ENCODE data around the gene RBFOX1.

The RBFOX1 gene

DNA sequence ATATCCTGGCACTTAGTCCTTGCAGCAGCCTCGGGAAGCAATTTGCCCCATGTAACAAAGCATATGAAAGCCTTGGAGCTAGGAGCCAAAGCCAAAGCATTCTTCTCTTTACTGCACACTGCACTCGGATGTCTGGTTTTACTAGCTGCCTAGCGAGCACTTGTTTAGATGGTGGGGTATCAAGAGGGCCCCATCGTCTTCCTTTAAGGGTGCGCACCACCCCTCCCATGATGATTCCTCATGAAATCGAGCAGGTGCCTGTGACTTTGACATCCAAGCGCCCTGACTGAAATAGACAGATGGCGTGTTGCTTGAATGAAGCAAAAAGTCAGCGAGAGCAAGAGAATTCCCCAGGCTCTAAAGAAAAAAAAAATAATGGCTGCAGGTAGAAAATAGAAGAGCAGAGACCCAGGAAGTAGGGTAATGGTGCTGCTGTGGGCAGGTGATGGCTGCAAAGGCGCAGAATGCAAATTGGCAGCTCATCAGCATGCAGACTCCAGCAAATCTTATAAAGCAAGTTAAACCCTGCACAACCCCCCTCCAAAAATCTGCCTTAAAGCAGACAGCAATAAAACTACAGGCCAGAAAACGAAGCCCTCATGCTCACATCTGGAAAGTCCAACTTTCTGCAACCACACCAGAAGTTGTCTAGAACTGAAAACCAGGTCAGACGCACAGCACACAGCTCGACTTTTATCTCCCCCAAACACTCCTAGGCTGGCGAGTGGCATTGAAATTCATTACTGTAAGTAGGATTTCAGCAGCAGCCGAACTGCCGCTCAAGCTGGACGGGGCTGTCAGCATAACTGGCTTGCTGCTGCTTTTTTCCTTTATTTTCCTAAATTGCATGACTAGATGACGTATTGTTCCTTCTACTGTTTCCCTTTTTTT lies 384.3 kb downstream of the RBFOX1 start:
- no peak for DNase-seq

DNA sequence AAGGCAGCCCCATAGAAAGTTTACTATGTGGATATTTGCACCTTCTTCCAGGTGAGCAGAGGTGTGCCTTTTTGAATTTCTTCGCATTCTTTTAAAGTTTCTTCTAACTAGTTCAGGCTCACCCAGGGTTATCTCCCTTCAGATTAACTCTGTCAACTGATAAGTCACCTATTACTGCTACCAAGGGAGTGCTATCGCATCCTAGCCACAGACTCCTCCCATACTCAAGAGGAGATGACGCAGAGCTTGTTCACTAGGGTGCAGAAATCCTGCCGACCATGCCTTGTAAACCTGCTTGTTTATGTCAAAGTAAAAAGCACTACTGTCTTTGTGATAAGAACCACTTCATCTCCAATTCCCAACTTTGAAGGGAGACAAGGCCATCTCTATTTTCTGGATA lies 390.1 kb downstream of the RBFOX1 start:
- no peak for DNase-seq

DNA sequence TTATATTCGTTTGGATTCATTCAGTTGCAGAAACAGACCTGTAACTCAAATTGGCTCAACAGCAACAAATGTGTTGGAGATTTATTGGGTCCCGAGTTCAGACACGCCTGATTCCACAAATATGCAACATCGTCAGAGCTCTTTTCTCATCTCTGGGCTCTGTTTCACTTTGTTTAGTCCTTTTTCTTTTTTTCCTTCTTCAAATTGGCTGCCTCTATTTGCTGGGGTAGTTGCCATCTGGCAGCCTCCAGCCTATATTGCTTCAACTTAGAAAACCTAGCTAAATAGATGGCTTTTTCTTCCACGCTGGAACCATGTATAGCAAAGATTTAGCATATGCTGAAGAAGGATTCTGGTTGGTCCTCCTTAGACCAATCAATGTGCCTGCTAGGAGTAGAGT lies 398.5 kb downstream of the RBFOX1 start:
- no peak for DNase-seq

DNA sequence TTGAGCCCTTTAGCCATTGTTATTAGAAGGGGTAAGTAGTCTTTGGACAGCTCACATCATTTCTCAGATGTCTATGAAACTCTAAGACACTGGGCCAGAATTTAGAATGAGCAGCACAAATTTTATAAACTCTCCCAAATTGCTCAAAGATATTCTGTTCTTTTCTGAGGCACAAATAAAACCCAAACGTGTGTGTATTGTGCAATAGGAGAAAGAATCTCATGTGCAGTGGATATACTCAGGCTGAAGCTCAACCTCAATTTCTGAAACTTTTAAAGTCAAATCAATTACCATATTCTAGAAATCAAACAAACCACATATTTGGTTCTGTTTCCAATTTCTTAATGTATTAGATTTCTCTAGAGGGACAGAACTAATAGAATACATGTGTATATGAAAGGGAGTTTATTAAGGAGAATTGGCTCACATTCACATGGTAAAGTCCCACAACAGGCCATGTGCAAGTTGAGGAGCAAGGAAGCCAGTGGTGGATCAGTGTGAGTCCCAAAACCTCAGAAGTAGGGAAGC lies 403.6 kb downstream of the RBFOX1 start:
- DNase-seq = no peak

DNA sequence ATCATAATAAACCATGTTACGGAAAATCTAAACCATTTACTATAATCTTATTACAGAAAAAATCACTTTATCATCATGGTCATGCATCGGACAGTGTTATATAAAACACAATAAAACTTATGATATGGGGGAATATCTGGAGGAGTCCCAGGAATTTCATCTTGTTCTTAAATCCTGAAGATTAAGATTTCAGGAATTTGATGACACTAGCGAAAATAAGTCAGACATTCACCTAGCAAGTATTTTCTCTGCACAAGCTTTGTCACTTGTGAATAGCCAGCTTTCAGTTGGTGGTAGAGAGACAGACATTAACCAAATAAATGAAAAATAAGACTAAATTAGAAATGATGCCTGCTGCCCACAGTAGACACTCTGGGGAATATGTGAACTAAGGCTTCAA lies 410.0 kb downstream of the RBFOX1 start:
- no peak for DNase-seq

DNA sequence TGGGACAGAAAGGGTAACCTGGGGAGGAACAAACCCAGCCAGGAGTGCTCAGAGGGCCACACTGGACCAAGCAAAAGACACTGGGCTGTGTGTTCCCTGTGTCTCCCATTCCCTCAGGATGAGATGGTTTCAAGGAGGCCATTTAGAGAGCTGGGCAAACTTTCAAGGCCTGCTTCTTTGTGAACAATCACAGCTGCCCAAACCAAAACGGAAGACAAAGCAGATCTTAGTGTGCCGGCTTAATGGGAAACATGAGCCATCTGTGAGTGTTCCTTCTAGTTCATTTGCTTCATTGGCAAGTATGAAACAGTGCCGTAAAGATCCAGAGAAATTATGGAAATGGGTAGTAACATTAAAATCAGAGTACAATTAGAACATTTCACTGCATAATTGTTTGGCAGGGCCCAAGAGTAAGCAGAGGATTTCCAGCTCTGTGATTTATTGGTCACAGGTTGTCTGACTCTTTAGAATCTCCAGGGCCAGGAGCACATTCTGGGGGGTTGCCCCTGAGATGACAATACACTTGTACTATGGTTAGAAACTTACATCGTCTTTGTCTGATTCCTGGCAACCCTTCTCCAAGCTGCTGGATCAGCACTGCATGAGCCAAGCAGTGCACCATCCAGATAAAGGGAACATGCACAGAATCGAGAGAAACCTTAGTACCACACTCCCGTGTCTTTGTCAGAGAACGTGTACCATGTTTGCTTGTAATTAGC lies 412.1 kb downstream of the RBFOX1 start:
- no peak for DNase-seq

DNA sequence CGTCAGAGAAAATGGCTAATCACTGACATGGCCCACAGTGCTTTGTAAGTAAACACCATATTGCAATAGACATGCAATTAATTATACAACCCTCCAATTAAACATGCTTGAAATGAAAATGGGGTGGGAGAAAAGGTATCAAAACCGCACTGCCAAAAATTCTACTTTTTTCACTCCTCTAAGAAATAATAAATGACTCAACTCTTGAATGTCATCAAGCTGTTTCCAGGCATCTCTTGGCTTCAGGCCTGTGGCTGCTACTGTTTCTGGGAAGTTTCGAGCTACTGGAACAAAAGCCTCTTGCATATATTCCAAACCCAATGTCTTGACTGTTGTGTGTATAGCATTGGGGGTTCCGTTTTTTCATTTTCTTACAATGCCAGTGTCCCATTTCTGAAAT lies 412.6 kb downstream of the RBFOX1 start:
- no peak for DNase-seq

DNA sequence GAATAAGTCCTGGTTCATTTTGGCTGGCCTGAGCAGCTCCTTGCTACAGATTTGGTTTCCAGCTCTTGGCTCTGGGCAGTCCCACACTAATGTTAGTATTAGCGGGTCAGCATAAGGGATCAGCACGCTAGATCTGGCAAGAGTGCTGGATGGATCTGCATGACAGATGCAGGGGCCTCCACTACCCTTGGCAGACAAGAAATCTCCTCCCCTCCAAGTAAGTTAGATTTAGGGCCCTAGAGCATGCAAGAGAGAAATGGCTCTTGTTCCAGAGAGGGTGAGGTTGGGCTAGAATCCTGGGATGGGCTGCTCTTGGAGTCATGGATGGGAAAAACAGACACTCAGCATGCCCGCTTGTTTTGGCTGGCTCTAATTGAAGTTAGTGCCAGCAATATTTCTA lies 414.3 kb downstream of the RBFOX1 start:
- DNase-seq = no peak

DNA sequence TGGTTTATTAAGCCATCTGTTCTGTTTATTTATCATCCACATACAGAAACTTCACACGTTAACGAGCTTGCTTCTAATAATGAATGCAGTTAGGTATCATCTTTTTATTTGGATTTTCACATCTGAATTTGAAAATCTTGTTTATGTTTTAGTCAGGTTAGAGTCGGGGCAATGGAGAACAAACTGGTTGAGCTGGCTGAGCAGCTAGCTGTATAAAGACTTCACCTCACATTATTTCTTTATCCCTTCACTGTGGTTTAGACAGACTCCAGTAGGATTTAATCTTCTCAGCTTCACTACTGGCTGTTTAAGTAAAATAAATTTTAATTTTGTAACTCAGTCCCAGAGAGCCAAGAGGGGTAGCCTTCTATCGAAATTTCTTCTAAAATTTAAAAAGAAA lies 415.9 kb downstream of the RBFOX1 start:
- DNase-seq = no peak

DNA sequence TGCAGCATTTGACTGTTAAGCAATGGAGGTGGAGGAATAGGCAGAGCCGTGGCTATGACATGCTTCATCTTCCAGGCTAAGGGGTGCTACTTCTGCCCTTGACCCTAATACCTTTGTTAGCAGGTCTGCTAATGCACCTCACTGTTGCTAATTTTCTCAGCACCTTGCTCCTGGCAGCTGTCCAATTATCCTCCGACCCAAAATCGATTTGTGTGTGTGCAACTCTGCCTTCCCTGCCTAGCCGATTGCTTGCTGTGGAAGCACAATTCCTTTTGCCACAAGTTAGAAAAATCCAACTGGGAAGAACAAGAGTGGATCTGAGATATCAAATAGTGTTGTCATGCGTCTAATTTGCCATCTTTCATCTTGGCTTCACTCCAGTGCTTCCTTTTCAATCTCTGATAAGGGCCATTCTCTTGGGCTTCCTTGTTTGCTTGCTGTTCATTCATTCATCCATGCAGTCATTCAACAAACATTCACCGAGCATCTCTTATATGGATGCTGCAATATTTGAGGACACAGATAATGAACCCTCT lies 422.8 kb downstream of the RBFOX1 start:
- no peak for DNase-seq

All from activated CD8-positive, alpha-beta memory T cell treated with anti-CD3 and anti-CD28 coated beads, Interleukin-2, amount 50 U/mL, for 48 hours (primary cell).